ENCODE results near the gene KRTAP12-2. TPM values are rescaled to one million over a fixed set of nuclear protein-coding genes. Genes with fewer than 3 reads are reported as not detected.
"Not testable (repeated sequence)": the region's sequence is repeated elsewhere in the genome, so short reads cannot be mapped to it uniquely, and the experiment has no call there.

Gene KRTAP12-2
- total RNA-seq, 1 donor from 2014 or later, result not detected

DNA sequence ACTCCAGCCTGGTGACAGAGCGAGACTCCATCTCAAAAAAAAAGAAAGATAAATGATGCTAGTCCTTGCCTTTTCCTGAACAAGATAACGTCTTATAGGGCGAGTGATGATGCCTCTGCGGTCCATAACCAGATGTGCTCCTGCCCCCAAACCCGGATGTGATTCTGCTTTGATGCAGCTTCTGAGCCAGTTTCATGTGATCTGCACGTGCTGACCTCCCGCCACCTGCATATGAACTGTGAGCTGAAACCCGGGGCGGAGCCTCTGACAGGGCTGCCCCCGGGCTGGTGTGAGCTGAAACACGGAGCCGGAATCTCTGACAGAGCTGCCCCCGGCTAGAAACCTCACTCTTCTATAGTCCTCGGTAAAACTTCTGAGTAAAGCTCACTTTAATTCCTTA lies 13.6 kb downstream of the KRTAP12-2 start:
- TF ChIP-seq, protein P1, sequence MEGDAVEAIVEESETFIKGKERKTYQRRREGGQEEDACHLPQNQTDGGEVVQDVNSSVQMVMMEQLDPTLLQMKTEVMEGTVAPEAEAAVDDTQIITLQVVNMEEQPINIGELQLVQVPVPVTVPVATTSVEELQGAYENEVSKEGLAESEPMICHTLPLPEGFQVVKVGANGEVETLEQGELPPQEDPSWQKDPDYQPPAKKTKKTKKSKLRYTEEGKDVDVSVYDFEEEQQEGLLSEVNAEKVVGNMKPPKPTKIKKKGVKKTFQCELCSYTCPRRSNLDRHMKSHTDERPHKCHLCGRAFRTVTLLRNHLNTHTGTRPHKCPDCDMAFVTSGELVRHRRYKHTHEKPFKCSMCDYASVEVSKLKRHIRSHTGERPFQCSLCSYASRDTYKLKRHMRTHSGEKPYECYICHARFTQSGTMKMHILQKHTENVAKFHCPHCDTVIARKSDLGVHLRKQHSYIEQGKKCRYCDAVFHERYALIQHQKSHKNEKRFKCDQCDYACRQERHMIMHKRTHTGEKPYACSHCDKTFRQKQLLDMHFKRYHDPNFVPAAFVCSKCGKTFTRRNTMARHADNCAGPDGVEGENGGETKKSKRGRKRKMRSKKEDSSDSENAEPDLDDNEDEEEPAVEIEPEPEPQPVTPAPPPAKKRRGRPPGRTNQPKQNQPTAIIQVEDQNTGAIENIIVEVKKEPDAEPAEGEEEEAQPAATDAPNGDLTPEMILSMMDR (conservative IDR thresholded peaks at IDR 0.05; ENCODE audit: low read depth, low read length), result no peak
- DNase-seq (ENCODE audit: low read depth), result no peak
- H3K4me3 ChIP-seq (ENCODE audit: low read depth, low read length), result no peak overlapping the region

DNA sequence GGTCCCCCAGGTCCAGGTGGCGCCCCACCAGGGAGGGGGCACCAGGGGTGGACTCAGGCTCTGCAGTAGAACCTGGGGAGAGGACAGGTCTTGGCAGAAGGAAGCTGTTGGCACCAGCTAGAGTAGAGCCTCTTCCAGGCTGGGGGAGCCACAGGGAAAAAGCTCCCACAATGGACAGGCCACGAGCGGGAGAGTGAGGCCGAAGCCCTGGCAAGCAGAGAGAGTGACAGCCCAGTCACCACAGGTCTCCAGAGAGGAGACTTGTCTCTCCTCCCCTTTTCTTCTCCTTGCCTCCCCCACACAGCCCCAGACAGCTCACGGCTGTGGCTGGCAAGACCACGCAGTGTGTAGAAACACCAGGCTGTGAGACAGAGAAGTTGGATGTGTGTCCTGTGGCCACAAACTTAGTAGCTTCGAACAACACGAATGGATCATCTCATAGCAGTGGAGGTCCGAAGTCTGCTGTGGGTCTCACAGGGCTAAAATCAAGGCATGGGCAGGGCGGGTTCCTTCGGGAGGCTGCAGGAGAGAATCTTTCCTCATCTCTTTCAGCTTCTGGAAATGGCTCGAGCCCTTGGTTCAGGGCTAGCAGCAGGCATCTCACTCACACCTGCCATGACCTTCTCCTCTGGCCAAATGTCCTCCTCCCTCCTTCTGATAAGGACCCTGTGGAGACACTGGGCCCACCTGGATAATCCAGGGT lies 15.6 kb downstream of the KRTAP12-2 start:
- no peak for DNase-seq (ENCODE audit: low read depth)
- no peak overlapping the region for H3K4me3 ChIP-seq (ENCODE audit: low read depth, low read length)

DNA sequence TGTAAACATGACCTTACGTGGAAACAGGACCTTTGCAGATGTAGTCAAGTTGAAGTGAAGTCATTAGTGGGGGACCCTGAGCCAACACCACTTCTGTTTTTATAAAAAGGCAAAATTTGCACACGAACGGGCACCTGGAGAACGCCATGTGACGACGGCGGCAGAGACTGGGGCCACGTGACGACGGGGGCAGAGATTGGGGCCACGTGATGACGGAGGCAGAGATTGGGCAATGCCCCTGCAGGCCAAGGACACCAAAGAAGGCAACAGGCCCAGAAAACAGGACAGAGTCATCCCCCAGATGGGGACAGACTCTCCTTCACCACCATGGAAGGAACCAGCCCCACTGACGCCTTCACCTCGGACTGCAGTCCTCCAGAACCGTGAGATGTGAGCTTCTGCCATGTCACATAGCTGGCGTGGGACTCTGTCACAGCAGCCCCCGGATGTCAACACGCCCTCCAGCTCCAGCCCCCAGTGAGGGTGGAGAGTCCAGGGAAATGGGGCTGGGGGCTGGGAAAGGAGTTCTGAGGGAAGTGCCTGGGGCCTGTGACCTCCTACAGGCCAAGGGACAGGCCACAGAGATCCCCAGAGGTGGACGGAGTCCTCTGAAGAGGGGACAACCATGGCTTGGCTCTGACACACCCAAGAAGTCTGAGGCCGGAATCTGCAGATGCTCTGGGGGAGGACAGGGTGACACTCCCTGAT lies 16.3 kb downstream of the KRTAP12-2 start:
- H3K4me3 ChIP-seq (ENCODE audit: low read depth, low read length), result no peak overlapping the region
- DNase-seq (ENCODE audit: low read depth), result no peak
- TF ChIP-seq, protein P1 (conservative IDR thresholded peaks at IDR 0.05; ENCODE audit: low read depth, low read length), result no peak

More for the DNA sequence above, 15.6 kb downstream of the KRTAP12-2 start:
- TF ChIP-seq, protein P1 (conservative IDR thresholded peaks at IDR 0.05; ENCODE audit: low read depth, low read length), result no peak

DNA sequence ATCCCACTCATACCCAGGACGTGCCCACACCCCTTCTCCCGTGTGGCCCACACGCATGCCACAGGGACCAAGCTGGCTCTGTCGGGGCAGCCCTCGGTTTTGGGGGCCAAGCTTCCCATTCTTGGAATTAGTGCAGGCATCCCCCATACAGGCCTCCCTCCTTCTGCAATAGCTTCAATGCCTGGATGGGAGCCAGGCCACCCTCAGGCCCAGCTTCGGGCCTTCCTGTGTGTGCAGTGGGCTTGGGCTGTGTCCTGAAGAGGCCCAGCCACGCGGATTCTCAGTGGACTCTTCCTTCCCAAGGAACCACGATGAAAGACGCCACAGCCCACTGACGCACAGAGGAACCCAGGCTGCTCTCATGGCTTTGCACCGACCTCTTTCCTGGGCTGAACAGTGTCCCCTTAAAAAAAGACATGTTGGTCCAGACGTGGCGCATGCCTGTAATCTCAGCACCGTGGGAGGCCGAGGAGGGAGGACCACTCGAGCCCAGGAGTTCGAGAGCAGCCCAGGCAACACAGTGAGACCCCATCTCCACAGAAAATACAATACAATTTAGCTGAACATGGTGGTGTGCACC lies 17.1 kb downstream of the KRTAP12-2 start:
- TF ChIP-seq, protein P1 (conservative IDR thresholded peaks at IDR 0.05; ENCODE audit: low read depth, low read length), result no peak
- no peak for DNase-seq (ENCODE audit: low read depth)
- H3K4me3 ChIP-seq (ENCODE audit: low read depth, low read length), result no peak overlapping the region

DNA sequence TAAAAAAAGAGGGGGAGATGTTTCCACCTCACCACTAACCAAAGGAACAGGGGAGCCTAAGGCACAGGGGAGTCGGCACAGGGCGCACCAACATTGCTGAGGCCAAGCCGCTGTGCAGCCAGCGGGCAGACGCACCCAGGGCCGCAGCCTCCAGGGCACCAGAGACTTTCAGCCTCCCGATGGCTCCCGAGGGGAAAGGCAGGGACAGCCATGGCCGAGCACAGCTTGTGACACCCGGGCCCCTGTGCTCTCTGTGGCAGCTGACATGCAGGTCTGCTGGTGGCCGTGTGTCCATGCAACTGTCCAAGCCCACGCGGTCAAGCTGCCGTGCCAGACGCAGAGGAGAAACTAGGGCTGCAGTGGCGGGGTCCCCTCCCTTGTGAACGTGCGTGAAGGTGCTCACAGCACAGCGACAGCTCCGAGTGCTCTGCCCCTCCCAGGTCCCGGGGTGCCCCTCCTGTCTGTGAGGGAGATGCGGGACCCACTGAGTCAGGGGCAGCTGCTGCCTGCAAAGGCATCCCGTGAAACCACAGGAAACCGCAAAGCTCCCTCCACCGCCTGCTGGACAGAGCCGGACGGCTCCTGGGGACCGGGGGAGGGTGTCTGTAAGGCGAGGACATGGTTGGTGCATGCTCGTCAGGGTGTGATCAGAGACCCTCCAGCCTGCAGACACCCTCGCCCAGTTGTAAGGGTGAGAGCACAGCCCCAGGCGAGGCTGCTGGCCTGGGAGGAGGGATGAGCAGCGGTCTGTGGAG lies 18.0 kb downstream of the KRTAP12-2 start:
- DNase-seq (ENCODE audit: low read depth), result no peak
- no peak overlapping the region for H3K4me3 ChIP-seq (ENCODE audit: low read depth, low read length)
- TF ChIP-seq, protein P1 (conservative IDR thresholded peaks at IDR 0.05; ENCODE audit: low read depth, low read length), result no peak

DNA sequence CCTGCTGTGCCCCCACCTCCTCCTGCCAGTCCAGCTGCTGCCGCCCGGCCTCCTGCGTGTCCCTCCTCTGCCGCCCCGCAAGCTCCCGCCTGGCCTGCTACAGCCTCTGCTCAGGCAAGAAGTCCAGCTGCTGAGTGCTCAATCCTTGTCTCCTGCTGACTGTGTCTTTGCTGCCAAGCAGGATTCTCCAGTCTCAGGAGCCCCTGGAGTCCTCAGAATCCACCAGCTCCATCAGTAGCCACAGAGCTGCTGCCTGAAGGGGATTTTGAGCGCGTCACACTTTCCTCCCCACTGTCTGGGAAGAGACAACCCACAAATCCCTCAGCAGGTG lies 19.5 kb downstream of the KRTAP12-2 start:
- TF ChIP-seq, protein P1 (conservative IDR thresholded peaks at IDR 0.05; ENCODE audit: low read depth, low read length), result no peak
- DNase-seq (ENCODE audit: low read depth), result no peak
- H3K4me3 ChIP-seq (ENCODE audit: low read depth, low read length), result no peak overlapping the region

DNA sequence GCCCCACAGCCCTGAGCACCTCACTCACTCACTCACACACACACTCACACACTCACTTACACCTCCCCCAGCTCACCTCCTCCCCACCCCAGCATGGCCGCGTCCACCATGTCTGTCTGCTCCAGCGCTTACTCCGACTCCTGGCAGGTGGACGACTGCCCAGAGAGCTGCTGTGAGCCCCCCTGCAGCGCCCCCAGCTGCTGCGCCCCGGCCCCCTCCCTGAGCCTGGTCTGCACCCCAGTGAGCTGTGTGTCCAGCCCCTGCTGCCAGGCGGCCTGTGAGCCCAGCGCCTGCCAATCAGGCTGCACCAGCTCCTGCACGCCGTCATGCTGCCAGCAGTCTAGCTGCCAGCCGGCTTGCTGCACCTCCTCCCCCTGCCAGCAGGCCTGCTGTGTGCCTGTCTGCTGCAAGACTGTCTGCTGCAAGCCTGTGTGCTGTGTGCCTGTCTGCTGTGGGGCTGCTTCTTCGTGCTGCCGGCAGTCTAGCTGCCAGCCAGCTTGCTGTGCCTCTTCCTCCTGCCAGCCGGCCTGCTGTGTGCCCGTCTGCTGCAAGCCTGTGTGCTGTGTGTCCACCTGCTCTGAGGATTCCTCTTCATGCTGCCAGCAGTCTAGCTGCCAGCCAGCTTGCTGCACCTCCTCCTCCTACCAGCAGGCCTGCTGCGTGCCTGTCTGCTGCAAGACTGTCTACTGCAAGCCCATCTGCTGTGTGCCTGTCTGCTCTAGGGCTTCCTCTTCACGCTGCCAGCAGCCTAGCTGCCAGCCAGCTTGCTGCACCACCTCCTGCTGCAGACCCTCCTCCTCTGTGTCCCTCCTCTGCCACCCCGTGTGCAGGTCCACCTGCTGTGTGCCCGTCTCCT lies 20.1 kb downstream of the KRTAP12-2 start, which contains the start of gene KRTAP10-11:
KRTAP10-11 (plus strand) TSS at position 49 of the 856 bp plus-strand sequence; CDS start at position 94, 45 bp downstream.
- not testable (repeated sequence) for DNase-seq (ENCODE audit: low read depth); H3K4me3 ChIP-seq (ENCODE audit: low read depth, low read length)
